NCI-H226 (cell line): ENCODE results near the gene KRTAP5-2.
A peak's percentile ranks its signal among the peaks of the same experiment; 100 is the strongest.
"Not testable (repeated sequence)": the region's sequence is repeated elsewhere in the genome, so short reads cannot be mapped to it uniquely, and the experiment has no call there.

Source experiments
- DNase-seq: peaks from one replicate; pipeline ENCODE4 v3.0.0-alpha.2; 2015

The KRTAP5-2 gene, protein sequence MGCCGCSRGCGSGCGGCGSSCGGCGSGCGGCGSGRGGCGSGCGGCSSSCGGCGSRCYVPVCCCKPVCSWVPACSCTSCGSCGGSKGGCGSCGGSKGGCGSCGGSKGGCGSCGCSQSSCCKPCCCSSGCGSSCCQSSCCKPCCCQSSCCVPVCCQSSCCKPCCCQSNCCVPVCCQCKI

GRCh38 chr11:1597994-1598380 lies at the start of gene KRTAP5-2:
TSS of gene KRTAP5-2 (minus strand) at chr11:1598294. CDS start at chr11:1598250, 44 bp downstream.
- DNase-seq: no peak

DNA sequence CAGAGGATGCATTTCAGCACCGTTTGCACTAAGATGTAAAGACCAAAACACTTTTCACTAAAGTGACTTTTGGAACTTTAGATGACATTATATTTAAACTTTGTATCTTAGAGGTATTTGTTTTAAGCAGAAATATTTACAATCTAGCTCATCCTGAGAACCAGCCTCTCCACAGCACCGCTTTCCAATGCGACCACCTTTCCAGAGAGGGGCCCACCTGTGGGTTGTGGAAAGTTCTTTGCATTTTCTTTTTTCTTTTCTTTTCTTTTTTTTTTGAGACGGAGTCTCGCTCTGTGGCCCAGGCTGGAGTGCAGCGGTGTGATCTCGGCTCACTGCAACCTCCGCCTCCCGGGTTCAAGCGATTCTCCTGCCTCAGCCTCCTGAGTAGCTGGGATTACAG lies 48.4 kb upstream of the KRTAP5-2 start:
- DNase-seq: not testable (repeated sequence)

DNA sequence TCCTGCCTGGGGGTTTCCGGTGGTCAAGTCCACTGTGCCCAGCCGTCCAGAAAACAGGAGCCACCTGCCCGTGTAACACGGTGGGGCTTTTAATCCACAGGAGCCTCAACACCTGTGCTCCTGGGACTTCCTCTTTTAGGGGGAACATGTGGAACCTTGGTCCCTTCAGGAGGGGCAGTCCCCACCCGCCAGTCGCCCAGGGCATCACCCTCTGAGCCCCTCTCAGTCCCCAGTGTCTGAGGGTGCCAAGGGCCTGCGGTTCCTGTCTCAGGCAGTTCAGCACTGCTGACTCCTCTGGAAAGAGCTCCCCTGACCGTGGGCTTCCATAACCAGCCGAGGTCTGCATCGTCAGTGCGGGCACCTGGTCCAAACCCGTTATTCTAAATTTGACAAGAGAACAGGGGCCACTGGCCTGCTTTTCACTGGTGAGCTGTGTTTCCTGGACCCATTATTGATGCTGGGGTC lies 47.3 kb upstream of the KRTAP5-2 start:
- DNase-seq: no peak

GRCh38 chr11:1644601-1645356 lies 46.7 kb upstream of the KRTAP5-2 start:
- DNase-seq: no peak

DNA sequence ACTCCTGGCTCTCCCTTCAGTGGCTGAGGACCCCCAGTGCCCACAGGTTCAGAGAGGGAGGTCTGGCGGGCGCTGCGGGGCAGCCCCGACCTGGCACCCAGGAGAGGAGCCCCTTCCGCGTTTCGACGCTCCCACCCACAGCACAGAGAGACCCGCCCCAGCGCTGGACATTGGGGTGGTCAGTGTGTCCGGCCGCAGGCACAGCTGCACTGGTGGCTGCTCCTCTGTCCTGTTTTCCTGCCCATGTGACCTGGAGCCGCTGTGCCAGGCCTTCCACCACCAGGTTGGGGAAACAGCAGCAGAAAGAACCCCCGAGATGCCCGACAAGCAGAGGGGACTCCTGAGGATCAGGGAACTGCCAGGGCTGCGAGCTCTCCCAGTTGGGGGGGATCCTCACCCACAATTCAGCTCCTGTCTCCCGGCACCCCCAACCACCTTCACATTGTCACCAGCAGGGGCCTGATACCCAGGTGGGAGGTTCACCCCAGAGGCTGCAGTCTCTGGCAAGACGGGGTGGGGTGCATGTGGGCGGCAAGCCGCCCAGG lies 45.1 kb upstream of the KRTAP5-2 start:
- DNase-seq: no peak

DNA sequence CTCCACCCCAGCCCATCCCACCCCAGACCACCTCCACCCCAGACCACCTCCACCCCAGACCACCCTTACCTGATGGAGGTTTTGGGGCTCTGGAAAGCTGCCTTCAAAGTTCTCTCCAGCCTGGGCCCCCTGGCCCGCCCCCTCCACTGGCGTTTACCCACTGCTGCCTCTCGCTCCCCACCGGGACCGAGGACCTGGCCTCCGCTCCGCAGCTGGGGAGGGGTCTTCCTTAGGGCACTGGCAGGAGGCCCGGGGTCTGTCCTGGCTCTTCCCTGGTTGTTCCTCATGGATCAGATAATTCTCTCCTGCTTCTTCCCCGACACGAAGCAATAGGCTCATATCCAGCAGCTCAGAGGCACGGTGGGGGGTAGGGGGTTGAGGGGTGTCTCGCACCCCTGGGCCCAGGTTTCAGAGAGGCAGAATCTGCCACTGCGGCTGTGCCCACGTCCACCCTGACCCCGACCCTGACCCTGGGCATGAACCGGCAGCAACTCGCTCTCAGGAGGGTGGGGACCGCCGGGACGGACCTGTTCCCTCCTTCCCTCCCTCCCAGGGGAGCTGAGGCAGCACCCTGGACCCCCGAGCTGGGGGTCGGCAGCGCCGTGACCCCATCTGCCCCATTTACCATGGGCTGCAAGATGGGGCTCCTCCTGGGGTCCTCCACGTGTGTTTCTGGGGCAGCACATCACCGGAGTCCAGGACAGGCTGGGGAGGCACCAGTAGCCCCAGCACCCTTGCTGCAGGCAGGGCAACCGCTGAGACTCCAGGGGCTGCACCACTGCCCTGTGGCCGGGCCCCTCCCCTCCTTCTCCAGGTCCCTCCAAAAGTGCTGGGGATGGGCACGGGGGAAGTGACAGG lies 44.4 kb upstream of the KRTAP5-2 start:
- DNase-seq: no peak

DNA sequence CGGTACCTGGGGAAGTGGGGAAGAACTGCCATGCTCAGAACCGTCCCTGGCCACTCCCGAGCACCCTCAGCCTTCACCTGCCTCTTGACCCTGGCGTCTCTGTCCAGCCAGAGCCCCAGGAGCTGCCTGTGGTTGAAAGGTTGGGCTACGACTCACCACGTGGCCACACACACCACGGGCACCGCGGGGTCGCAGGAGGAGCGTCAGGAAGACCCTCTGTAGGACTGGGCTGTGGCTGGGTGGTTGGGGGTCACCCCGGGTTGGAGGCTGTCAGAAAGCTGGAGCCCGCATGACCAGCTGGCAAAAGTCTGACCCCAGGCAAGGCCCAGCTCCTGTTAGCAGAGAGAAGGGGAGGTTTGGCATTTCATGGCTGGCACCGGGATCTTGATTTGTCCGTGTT lies 43.0 kb upstream of the KRTAP5-2 start:
- DNase-seq: no peak

GRCh38 chr11:1640076-1640946 lies 42.2 kb upstream of the KRTAP5-2 start:
- no peak for DNase-seq

DNA sequence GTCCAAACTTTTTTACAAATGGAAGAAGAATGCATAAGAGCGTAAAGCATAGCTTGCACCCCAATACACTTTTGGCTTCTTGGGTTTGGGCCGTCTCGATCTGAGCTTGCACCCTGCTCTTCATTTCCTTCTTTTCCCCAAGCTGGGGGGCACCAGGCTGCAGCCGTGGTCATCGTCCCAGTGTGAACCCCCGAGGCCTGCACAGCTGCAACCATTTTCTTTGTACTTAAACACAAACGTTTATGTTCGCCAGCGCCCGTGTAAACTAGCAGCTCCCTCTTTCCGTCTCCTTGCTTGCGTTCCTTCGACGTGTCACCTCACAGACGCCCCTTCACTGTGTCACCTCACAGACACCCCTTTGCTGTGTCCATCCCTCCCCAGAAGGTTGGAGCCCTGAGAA lies 41.6 kb upstream of the KRTAP5-2 start:
- DNase-seq: no peak

GRCh38 chr11:1639102-1639620 lies 41.1 kb upstream of the KRTAP5-2 start:
- no peak for DNase-seq

DNA sequence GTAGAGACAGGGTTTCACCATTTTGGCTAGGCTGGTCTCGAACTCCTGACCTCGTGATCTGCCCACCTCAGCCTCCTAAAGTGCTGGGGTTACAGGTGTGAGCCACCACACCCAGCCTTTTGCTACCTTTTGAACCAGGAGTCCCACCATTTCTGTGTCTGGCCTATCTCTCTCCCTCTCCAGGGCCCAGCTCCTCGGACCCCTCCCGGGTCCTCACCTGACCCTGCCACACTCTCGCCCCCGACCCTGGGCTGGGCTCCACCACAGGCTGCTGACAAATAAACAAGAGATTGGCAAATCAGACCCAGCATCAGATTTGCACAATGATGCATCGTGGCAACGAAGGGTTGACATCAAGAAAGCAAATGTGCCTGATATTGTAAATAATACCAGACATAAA lies 40.2 kb upstream of the KRTAP5-2 start:
- DNase-seq: no peak

DNA sequence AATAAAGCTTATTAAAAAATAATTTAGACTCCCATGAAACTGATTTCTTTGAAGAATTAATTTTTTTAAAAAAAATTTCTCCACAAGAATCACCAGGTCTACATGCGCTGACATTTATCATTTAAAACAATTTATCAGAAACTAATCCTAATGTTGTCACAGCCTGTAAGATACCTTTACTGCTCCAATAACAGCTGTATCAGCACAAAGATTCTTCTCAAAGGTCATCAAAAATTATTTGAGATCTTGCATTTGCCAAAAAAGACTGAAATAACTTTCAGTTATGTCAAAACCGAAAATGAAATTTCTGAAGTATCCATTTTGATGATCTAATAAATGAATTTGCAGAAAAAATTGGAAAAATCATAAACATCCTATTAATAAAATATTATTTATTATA lies 39.5 kb upstream of the KRTAP5-2 start:
- DNase-seq: no peak

- DNase-seq: no peak
Observed at GRCh38 chr11:1636291-1636950, 38.3 kb upstream of the KRTAP5-2 start.

- no peak for DNase-seq
Observed at GRCh38 chr11:1633864-1634263, 35.8 kb upstream of the KRTAP5-2 start.

- no peak for DNase-seq
Observed at GRCh38 chr11:1632053-1632714, 34.1 kb upstream of the KRTAP5-2 start.

DNA sequence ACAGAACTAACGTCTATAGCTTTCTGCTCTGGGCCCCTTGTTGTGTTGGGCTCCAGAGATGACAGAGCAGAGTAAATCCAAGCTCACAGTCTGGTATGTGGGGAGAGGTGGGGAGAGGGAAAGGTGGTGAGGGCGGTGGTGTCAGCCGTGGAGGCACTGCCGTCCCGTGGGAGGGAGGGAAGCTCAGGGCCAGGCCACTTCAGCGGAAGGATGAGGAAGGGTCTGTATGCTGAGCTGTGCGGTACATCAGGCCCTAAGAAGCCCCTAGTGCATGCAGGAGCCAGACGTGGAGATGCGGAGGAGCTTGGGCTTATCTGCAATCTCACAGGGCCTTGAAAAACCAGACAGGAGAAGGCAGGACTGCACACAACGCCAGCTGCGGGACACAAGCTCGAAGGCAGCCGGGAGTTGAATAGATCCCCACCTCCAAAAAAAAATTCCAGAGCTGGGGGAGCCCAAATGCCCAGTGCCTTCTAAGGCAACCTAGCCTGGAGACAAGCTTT lies 33.0 kb upstream of the KRTAP5-2 start:
- DNase-seq: no peak

DNA sequence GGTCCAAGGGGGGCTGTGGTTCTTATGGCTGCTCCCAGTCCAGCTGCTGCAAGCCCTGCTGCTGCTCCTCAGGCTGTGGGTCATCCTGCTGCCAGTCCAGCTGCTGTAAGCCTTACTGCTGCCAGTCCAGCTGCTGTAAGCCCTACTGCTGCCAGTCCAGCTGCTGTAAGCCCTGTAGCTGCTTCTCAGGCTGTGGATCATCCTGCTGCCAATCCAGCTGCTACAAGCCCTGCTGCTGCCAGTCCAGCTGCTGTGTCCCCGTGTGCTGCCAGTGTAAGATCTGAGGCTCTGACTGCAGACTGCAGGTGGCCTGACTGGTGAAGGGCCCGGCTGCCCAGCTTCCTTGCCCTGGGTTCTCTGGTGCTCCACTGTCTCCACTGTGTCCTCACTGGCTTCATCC lies 32.2 kb upstream of the KRTAP5-2 start:
- no peak for DNase-seq

GRCh38 chr11:1629326-1630185 lies 31.5 kb upstream of the KRTAP5-2 start, which contains the start of gene KRTAP5-5:
TSS of gene KRTAP5-5 (plus strand) at chr11:1629775. CDS start at chr11:1629841, 66 bp downstream.
- no peak for DNase-seq

DNA sequence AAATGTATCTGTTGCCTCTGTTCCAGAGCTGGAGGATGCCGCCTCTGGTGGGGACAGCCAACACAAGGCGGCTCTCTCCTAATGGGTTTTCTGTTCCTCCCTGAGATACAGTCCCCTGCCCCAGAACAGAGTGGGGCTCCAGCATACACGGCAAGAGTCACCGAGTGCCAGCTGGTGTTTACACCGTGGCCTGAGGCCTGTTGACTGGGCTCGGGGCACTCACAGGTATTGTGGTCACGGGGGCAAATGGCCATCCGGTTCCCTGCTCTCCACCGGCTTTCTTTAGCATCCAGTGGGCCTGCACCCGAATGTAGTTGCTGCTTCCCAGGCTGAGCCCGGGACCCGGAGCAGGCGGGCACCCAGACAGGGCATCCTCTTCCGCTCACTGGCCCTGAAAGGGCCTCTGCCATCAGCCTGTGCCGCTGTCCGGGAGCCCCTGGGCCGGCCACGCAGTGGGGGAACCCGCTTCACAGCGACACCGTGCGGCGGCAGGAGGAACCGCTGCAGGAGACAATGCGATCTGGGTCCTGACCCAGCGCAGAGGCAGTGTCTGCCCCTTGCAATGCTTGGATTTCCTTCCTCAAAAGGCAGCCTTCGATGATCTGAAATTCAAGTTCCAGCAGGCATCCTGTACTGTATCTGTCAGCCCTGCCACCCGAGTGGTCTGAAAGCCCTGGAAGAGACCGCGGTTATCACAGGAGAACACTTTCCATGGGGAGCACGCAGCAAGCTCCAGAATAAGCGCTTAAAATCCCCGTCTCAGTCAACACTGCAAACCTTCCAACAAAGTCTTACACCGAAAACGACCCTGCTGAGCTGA lies 30.6 kb upstream of the KRTAP5-2 start:
- peak; percentile 10 for DNase-seq
